Right atrium auricular region (tissue), 2 donors: Measurements from ENCODE around the gene PTPRK. TPM values are rescaled to one million over a fixed set of nuclear protein-coding genes. Genes with fewer than 3 reads are reported as not detected.
"Not testable (repeated sequence)": the region's sequence is repeated elsewhere in the genome, so short reads cannot be mapped to it uniquely, and the experiment has no call there.

ENCODE experiments used
- DNase-seq: peaks from one replicate; pipeline ENCODE4 v3.0.0-alpha.2; 2019; ENCODE audit warnings: low spot score
- H3K27ac ChIP-seq, 2 donors: fragments of 200-600 bp; sonication (generic); 1 replicate in 1 of 2; 2 replicates in 1 of 2; pipeline ENCODE4 v1.5.1; 2016 to 2019
- H3K27me3 ChIP-seq, 2 donors: fragments of 200-600 bp; sonication (generic); one replicate each; pipeline versions ENCODE4 v1.5.1 to v1.6.0; 2017 to 2019
- H3K36me3 ChIP-seq: fragments of 200-600 bp; sonication (generic); one replicate; pipeline ENCODE4 v1.5.1; 2016
- H3K4me1 ChIP-seq, 2 donors: fragments of 200-600 bp; sonication (generic); one replicate each; pipeline versions ENCODE4 v1.5.1 to v1.6.0; 2017 to 2019
- H3K4me3 ChIP-seq, 2 donors: fragments of 200-600 bp; sonication (generic); 1 replicate in 1 of 2; 2 replicates in 1 of 2; pipeline ENCODE4 v1.5.1; 2017 to 2019; ENCODE audit warnings: mild to moderate bottlenecking in 1 of 2, moderate library complexity in 1 of 2
- H3K9me3 ChIP-seq, 2 donors: fragments of 200-600 bp; sonication (generic); one replicate each; pipeline ENCODE4 v1.5.1; 2019
- CTCF ChIP-seq, 2 donors: fragments of 200-600 bp; sonication (generic); IDR thresholded peaks; one replicate each; pipeline ENCODE4 v1.5.1; 2019; ENCODE audit warnings: antibody characterized with exemption in 2 of 2
- total RNA-seq, 2 donors: library from RNA; depleted of rRNA; stranded (reverse); fragments of >200 nt; gene quantifications; one replicate each; pipeline ENCODE4 v1.1.0, GENCODE V29; 2016

The PTPRK gene
- total RNA-seq, 2 donors from 2014 or later: 24.5 to 36.4 TPM

DNA sequence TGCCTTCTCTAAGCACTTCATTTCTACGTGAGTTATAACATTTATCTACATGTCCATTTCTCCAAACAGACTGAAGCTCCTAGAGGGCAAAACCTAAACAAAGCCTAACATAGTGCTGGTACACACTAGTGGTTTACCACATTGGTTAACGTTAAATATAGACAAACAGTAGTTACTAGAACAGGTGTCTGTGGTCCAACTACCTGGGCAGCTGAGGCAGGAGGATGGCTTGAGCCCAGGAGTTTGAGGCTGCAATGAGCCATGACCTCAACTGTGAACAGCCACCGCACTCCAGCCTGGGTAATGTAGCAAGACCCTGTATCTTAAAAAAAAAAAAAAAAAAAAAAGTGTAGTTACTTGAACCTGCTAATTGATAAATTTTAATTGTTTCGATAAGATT lies 26.5 kb downstream of the PTPRK start:
- Histone ChIP-seq H3K9me3 (no peaks in the 10 kb centered on the region), H3K4me1 (peaks cover 0 to 35% of the 10 kb centered on the region in 2 donors), H3K27ac (no peak overlapping the region), H3K36me3 (no peaks in the 10 kb centered on the region), H3K27me3 (no peaks in the 10 kb centered on the region), H3K4me3 (no peak overlapping the region)
- TF ChIP-seq CTCF (IDR thresholded peaks at IDR 0.05): no peak
- no peak for DNase-seq

DNA sequence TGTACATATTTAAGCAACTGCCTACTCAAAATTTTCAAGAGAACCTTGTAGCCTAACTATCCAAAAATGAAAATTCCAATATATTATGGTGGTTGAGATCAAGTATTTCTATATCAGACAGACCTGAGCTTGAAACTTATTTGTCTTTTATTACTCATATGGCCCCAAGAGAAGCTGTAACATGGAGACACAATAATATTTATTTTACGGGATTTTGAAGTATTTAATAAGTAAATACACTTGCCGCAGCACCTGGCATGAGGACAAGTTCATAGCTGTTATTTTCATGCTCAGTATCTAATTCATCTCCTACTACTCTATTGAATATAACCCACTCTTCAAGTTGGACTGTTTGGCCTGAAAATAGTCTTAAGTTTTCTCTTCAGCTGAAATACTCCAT lies 28.0 kb downstream of the PTPRK start:
- H3K27me3 ChIP-seq: no peaks in the 10 kb centered on the region
- no peak for DNase-seq
- H3K27ac ChIP-seq: peak overlapping the region; percentile 68 to 75
- H3K4me3 ChIP-seq: no peak overlapping the region
- H3K36me3 ChIP-seq: no peaks in the 10 kb centered on the region
- H3K4me1 ChIP-seq: peaks cover 0 to 30% of the 10 kb centered on the region in 2 donors
- no peaks in the 10 kb centered on the region for H3K9me3 ChIP-seq
- no peak for TF ChIP-seq CTCF (IDR thresholded peaks at IDR 0.05)

DNA sequence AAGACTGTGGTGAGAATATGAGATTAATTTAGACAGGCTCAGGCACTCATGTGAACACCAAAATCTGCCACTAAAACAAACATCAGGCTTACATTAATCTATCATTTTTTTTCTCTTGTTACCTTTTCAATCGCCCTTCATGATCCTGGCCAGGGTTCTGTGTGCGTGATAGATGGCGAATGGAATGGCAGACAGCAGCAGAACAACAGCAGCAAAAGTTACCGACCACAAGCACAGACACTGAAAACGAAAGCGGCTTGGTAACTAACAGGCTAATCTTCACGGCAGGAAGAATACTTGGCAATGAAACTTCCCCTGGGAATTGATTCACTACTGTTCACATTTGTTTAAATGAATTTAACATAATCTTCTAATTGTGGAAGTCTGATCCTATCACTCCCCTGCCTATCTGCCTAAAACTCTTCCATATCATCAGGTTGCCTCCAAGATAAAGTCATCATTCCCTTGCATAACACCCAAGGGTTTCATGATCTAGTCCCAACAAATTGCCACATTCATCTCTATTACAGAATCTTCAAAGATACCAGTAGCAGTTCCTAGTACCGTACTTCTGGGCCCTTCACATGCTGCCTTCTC lies 28.7 kb downstream of the PTPRK start:
- no peak for DNase-seq
- H3K9me3 ChIP-seq: no peaks in the 10 kb centered on the region
- peaks cover 0 to 30% of the 10 kb centered on the region in 2 donors for H3K4me1 ChIP-seq
- H3K27me3 ChIP-seq: no peaks in the 10 kb centered on the region
- H3K36me3 ChIP-seq: no peaks in the 10 kb centered on the region
- H3K4me3 ChIP-seq: peak overlapping the region; percentile 27 to 47
- H3K27ac ChIP-seq: peak overlapping the region; percentile 68 to 75
- no peak for TF ChIP-seq CTCF (IDR thresholded peaks at IDR 0.05)

DNA sequence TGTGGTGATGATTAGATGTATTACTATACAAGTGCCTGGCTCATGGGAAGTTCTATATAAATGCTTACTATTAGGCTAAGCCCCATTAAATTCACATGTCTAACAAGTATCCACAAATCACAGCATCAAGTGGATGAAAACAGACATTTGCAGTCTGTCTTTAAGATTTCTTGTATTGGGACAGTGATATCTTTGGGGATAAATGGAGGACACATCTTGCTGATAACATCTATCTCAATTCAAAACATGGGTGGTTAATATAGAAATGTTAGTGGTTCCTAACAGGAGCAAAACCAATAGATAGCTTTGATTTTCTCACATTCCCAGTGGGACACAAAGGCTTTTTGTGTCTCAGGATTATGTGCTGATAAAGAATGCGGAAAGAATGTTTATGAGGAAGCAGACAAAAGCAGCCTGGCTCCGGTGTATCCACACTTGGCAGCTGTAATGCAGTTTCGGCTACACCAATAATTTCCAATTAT lies 29.3 kb downstream of the PTPRK start:
- DNase-seq: no peak
- no peaks in the 10 kb centered on the region for H3K9me3 ChIP-seq
- H3K4me1 ChIP-seq: peaks cover 0 to 30% of the 10 kb centered on the region in 2 donors
- no peaks in the 10 kb centered on the region for H3K36me3 ChIP-seq
- peak overlapping the region; percentile 68 to 75 for H3K27ac ChIP-seq
- H3K27me3 ChIP-seq: no peaks in the 10 kb centered on the region
- no peak for TF ChIP-seq CTCF (IDR thresholded peaks at IDR 0.05)
- H3K4me3 ChIP-seq: peak overlapping the region; percentile 27 to 47

DNA sequence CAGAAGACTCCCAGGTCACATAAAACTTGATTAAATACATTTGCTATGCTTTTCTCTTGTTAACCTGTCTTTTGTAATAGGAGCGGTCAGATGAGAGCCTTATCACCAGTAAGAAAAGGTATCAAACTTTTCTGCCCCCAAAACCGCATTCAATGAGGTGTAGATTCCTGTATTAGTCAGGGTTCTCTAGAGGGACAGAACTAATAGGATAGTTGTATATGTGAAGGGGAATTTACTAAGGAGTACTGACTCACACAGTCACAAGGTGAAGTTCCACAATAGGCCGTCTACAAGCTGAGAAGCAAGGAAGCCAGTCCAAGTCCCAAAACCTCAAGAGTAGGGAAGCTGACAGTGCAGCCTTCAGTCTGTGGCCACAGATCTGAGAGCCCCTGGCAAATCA lies 32.7 kb downstream of the PTPRK start:
- H3K27me3 ChIP-seq: no peaks in the 10 kb centered on the region
- no peaks in the 10 kb centered on the region for H3K36me3 ChIP-seq
- H3K27ac ChIP-seq: no peak overlapping the region
- H3K9me3 ChIP-seq: no peaks in the 10 kb centered on the region
- no peak for DNase-seq
- no peak overlapping the region for H3K4me3 ChIP-seq
- H3K4me1 ChIP-seq: peaks cover 0 to 28% of the 10 kb centered on the region in 2 donors
- TF ChIP-seq CTCF (IDR thresholded peaks at IDR 0.05): no peak

- Histone ChIP-seq H3K4me3 (no peak overlapping the region), H3K9me3 (no peaks in the 10 kb centered on the region), H3K4me1 (peaks cover 0 to 21% of the 10 kb centered on the region in 2 donors), H3K27ac (no peak overlapping the region), H3K27me3 (no peaks in the 10 kb centered on the region), H3K36me3 (no peaks in the 10 kb centered on the region)
- peak in 1 of 2 donors; percentile 32 for TF ChIP-seq CTCF (IDR thresholded peaks at IDR 0.05)
- DNase-seq: no peak
These were observed 33.3 kb downstream of the PTPRK start for GRCh38 chr6:128487055-128487454.

DNA sequence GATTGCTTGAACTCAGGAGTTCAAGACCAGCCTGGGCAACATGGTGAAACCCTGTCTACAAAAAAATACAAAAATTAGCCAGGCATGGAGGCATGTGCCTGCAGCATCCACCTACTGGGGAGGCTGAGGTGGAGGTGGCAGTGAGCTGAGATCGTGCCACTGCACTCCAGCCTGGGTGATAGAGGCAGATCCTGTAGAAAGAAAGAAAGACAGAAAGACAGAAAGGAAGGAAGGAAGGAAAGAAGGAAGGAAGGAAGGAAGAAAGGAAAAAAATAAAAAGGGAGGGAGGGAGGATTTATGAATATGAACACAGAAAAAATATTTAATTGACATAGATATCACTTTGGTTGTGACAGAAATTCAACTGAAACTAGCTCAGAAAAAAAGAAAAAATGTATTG lies 33.8 kb downstream of the PTPRK start:
- not testable (repeated sequence) for H3K9me3 ChIP-seq, H3K27me3 ChIP-seq, H3K27ac ChIP-seq, DNase-seq, H3K4me3 ChIP-seq, H3K36me3 ChIP-seq
- H3K4me1 ChIP-seq: peaks cover 0 to 18% of the 10 kb centered on the region in 2 donors
